Measurements from ENCODE around the gene CDK11B.

- TF ChIP-seq CTCF (IDR thresholded peaks at IDR 0.05) = no peak
- no peak for TF ChIP-seq POLR2A (IDR thresholded peaks at IDR 0.05)
Observed at GRCh38 chr1:1617925-1618324, 40.9 kb downstream of the CDK11B start.

Measured in ovary (tissue), 3 donors.